Globus pallidus (tissue), 1 donor: ENCODE results near the gene MAP4K5.
A peak's percentile ranks its signal among the peaks of the same experiment; 100 is the strongest.

Experiments
- DNase-seq: peaks from one replicate; pipeline ENCODE4 v3.0.0-alpha.2; 2015; ENCODE audit warnings: low spot score

Gene MAP4K5

GRCh38 chr14:50399251-50400032 lies 132.9 kb downstream of the MAP4K5 start:
- DNase-seq: no peak

DNA sequence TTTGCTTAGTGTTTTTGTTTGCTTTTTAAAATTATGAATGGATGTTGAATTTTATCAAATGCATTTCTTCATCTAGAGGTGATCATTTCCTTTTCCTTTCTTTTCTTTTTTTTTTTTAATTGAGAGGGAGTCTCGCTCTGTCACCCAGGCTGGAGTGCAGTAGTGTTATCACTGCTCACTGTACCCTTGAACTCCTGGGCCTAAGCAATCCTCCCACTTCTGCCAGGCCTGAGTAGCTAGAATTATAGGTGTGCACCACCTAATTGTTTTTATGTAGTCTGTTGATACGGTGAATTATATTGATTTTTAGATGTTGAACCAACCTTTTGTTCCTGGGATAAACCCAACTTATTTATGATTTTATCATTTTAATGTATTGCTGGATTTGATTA lies 134.2 kb downstream of the MAP4K5 start:
- DNase-seq: no peak

DNA sequence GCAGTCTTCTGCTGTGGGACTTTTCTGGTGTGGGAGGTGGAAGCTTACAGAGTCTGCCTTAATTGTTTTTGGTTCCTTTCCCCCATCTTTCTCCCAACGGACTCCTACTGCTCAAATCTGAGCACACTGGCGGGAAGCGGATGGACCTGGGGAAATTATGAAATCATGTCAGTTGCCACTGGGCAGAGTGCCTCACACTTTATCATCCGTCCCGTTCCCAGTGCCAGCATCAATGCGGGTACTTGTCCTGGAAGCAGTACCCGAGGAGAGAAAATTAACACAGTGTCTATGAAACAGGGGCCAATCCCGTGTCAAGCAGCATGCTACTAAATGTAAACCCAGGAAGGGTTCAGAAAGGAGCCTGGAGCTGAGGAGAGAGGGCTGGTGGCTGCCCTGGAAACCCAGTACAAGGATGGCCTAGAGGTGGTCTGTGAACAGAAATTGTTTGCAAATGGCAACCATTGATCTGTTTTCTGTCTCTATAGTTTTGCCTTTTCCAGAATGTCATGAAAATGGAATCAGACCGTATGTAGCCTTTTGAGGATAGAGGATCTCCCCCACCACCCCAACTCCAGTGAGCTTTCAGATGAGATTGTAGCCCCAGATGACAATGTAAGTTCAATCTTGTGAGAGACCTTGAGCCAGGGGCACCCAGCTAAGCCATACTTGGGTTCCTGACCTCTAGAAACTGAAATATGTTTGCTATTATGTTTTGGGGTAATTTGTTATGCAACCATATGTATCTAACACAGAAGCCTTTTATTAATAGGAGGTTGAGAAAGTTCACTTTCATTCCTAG lies 134.8 kb downstream of the MAP4K5 start:
- DNase-seq: peak; percentile 13

DNA sequence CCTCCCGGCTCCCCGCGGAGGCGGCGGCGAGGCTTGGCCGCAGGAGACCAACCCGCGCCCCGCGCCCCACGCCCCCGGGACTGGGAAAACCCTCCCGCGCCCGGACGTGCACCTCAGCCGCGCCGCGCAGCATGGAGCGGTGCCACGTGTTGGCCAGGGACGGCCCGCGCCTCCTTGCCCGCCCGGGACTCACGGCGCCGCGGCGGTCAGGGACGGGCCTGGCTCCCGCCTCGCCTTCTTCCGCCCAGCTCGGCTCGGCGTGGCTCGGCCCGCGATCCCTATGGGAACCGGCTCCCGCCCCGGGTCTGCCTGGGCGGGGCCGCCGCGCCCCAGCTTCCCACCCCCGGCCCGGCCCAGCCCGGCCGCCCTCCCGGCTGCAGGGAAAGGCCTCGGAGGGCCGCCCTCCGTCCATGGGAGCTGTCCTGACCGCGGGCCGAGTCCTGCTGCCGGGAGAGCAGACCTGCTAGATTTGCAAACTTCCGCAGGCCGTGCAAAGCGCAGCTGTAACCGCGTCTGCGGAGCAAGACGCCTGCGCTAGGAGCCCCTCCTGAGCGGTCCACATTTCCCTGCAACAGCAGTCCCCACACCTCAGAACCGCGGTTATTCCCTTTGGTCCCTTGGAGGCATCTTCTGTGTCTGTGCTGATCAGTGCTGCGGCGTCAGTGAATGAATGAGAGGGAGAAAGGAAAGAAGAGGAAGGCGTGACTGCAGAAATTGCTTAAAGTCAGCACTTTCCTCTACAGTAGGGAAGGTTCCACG lies 135.6 kb downstream of the MAP4K5 start, which contains the start of gene CDKL1:
Gene CDKL1 (minus strand): TSS at position 251 of the 759 bp plus-strand sequence. CDS start 1,013 bp downstream, outside the sequence.
- DNase-seq: peak; percentile 47

DNA sequence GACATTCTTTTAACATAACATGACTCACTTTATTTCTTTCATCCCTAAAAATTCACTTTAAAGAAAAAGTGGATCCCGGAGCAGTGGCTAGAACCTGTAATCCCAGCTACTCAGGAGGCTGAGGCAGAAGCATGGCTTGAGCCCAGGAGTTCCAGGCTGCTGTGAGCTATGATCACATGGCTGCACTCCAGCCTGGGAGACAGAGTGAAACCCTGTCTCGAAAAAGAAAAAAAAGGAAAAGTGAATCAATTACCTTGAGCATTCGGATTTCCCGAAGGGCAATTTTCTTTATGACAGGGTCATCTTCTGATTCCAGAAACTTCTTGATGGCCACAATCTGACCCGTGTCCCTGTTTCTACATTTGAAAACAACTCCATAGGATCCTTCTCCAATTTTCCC lies 136.9 kb downstream of the MAP4K5 start:
- DNase-seq: no peak

DNA sequence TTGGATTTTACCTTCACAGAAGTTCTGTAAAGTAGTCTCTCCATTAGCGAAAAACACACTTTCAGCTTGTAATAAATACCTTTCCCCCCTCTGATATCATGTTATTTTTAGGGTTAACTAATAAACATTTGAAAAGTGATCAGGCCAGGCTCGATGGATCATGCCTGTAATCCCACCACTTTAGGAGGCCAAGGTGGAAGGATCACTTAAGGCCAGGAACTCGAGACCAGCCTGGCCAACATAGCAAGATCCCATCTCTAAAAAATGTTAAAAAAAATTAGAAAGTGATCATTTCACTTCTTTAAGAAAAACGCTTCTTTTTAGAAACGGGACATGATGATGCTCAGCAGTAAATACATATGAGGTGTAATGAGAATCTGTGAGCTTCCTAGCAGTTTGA lies 137.7 kb downstream of the MAP4K5 start:
- no peak for DNase-seq

- no peak for DNase-seq
Measured at GRCh38 chr14:50389668-50390441, 142.5 kb downstream of the MAP4K5 start.

DNA sequence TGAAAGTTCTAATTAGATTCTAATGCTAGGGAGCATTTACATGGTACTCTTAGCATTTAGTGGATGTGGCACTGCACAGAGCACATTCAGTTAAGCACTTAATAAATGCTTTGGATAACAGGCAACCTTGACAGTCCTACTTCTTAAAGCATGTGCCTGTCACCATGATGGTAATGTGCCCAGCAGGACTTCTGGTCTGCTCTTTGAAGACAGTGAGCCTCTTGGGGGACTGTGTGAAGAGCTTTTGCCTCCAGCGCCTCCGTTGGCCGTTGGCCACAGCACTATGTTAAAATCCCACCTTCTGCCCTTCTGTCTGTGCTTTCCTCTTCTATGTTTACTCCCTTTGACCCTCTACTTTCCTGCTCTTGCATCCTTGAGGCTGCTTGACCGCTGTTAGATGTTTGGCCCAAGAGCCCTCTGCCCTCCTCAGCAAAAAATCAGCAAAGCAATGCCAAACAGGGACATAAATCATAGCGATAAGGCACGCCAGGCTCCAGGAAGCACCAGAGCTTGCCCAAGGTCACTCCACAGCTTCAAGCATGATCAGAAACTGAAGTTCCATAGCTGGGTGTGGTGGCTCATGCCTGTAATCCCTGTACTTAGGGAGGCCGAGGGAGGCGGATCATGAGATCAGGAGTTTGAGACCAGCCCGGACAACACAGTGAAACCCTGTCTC lies 144.0 kb downstream of the MAP4K5 start:
- no peak for DNase-seq

DNA sequence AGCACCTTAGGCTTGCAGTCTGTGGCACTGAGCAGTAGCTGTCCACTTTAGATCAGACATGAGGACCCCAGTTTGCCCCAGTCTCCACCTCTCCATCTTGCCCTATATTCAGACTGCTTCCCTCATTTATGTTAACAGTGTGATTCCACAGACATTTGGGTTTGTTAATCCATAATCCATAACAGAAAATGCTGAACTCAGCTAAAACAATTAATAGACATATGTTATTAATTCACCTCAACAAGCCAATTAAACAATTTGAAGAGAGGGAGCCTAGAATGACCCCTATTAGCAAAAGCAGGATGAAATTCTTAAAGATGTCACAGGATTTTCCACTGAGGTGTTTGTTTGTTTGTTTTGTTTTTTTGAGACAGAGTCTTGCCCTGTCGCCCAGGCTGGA lies 144.8 kb downstream of the MAP4K5 start:
- no peak for DNase-seq

GRCh38 chr14:50383618-50384225 lies 148.6 kb downstream of the MAP4K5 start:
- DNase-seq: no peak

GRCh38 chr14:50381823-50382287 lies 150.5 kb downstream of the MAP4K5 start:
- DNase-seq: no peak

DNA sequence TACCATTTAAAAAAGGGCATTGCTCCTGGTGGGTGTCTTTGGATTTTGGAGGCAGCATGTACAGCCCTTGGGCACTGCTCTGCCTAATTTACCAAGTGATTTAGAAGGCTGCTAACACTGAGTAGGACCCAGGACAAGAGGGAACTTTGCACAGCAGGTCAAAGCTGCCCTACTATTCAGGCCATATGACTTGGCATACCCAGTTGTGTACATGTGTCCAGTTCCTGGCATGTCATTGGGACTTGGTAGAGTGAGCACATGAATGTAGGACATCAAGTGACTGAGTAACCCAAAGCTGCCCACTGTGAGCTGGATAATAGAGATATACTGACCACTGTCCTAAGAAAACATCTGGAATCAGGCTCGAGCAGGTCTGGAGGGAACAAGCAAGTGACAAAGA lies 151.4 kb downstream of the MAP4K5 start:
- DNase-seq: no peak

DNA sequence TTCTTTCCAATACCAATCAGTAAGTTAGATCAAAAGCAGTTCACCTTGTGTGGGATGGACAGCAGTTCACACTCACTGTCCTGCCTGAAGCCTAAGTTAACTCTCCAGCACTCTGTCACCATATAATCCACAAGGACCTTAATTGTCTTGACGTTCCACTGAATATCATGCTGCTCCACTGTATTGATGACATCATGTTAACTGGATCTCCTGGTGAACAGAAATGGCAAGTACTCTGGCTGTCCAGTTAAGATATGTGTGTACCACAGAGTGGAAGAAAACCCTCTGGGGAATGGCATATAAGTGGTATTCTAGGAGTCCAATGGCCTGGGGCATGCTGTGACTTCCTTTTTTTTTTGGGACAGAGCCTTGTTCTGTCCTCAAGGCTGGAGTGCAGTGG lies 151.9 kb downstream of the MAP4K5 start:
- DNase-seq: no peak

- no peak for DNase-seq
Measured at GRCh38 chr14:50379563-50379962, 152.8 kb downstream of the MAP4K5 start.

DNA sequence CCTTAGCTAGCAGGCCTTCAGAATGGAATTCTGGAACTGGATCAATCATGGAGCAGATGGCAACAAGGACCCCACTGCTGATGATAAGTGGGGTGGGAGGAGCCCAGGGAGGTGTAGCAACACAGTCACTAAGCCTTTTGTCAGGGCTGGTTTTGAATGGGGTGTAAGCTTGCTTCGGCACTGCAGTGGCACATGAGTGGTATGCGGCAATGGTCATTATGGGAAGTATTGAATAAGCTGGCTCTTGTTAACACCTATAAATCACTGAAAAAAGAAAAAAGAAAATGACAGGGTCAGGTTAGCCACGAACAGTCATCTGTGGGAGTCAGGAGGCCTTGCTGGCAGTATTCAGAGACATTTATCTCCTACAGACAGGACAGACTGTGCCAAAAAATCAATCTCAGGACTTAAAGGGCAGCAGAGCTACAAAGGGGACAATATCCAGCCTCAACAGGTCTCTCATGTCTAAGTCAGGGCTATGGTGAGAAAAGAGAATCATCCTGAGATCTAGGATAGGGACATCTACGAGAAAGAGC lies 154.8 kb downstream of the MAP4K5 start:
- DNase-seq: no peak

GRCh38 chr14:50375760-50376159 lies 156.6 kb downstream of the MAP4K5 start:
- no peak for DNase-seq

DNA sequence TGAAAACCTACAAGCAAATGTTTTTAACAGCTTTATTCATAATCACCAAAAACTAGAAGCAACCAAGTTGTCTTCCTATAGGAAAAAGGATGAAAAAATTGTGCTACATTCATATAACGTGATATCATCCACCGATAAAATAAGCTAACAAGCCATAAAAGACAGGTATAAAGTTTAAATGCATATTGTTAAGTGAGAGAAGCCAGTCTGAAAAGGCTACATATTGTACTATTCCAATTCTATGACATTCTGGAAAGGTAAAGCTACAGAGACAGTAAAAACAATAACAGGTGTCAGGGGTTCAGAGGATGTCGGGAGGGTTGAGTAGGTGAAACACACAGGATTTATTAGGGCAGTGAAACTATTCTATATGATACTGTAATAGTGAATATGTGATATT lies 158.4 kb downstream of the MAP4K5 start:
- no peak for DNase-seq

DNA sequence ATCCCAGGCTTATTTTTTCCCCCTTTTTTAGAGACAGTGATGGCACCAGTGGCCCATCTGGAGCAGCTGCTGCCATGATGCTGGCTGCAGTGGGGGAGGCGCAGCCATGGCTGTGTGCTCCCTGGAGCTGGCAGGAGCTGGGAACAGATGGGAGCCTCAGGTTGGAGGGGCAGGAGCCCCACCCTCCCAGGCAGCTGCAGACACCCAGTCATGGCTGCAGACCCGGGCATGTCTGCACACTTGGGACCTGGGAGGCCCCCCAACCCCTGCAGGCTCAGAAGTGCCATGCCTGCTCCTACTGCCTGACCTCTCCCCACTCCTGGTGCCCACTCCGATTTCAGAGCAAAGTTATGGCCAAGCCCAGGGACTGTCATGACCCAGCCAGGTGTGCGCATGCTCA lies 160.8 kb downstream of the MAP4K5 start:
- DNase-seq: no peak
